ENCODE results near the gene AMN1.
A peak's percentile ranks its signal among the peaks of the same experiment; 100 is the strongest.
"Not testable (repeated sequence)": the region's sequence is repeated elsewhere in the genome, so short reads cannot be mapped to it uniquely, and the experiment has no call there.

The AMN1 gene

DNA sequence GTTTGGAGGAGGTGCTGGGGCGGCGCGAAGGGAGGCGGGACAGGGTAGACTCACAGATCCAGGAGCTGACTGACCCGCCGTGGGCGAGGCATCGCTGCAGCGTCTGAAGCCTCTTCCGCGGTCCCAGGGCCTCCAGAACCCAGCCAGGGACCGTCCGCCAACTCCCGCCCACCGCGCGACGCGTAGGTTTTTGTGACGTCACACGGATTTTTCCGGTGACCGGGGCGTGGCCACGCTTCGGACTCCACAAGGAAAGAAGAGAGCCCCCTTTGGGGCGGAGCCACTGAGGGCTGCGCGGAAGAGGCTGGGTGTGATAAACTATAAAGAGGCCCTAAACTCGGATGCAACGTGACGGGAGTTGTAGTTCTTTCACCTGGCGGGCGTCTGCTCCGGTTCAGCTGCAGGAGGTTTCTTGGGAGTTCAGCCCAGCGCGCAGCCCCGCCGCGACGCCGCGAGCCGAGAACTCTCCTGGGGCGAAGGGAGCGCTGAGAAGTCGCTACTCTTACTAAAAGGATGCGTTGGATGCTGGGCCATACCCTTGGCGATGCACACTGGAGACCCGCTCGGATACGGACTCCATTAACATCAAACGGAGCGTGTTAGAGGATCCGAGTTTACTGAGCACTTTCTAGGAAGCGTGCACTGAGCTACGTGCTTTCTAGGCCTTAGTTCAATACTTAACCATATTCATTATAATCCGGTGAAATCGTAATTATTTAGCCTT lies at the start of gene AMN1:
TSS of gene AMN1 (minus strand) at position 105 of the 724 bp plus-strand sequence. CDS start at position 92, 13 bp downstream.
- no peak for DNase-seq

DNA sequence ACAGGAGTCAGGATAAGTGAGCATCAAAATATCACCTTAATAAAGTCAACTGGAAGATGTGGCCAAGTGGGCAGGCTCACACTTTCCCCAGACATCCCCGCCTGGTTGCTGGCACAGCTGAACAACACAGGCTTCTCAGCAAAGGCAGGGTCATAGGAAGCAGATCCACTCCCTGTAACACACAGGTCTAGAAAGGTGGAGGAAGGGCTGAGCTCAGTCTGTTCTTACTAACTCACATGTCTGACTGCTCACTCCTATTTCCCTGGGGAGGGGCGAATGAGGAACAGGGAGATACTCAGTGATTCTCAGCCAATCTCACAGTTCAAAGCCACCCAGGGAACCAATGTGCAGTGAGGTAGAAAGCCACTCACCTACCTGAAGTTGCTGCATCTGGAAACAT lies 45.0 kb upstream of the AMN1 start:
- DNase-seq = no peak

DNA sequence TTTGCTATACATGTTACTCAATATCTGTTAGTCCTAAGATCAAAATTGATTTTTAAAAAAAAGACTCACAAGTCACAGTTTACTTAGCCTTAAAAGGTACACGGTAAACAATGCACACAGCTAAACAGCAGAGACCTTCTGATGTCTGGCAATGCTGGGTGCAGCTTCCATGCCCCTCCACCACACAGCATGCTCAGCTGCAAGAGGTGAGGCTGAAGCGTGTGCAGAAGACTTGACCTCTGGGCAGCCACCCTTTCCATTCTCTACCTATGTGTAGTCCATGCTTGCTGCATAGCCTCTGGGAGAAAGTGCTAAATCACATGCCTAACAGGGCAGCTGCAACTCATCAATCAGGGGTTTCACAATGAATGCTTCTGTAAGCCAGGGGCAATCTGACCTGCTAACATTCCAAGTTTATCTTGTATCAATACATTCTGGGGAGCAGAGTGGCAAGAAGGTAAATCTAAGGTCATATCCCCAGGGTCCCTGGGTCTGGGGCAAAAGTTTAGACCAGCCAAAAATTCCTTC lies 44.5 kb upstream of the AMN1 start:
- no peak for DNase-seq

DNA sequence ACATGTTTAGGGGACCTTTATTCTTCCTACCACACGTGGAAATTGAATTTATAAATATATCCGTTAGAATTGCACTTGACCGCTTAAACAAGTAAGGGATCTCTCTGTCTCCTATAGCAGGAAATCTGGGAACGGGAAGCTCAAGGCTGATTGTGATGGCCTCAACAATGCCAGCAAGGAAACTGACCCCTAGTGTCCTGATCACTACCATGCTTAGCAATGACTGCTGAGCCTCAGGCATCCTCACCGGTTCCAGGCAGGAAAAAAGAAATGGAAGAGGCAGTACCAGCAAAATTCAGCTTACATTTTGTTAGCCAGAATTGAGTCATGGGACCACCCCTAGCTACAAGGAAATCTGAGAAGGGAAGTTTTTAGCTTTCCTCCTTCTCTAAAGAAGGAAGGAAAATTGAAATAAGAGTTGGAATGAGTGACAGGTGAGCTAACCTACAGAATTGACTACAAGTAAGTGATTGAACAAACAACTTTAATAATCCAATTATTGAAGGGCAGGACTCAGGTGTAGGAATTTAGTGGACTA lies 43.9 kb upstream of the AMN1 start:
- DNase-seq = no peak

DNA sequence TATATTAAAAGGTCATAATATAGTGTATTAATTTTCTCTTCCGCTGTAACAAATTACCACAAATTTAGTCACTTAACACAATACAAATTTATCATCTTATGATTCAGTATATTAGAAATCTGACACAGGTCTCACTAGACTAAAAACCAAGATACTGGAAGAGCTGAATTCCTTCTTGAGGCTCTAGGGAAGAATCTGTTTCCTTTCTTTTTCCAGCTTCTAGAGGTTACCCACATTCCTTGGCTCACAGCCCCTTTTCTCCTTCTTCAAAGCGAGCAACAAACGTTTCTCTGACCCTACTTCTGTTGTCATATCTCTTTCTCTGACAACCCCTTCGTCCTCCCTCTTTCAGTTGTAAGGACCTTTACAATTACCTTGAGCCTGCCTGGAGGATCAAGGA lies 43.4 kb upstream of the AMN1 start:
- no peak for DNase-seq

DNA sequence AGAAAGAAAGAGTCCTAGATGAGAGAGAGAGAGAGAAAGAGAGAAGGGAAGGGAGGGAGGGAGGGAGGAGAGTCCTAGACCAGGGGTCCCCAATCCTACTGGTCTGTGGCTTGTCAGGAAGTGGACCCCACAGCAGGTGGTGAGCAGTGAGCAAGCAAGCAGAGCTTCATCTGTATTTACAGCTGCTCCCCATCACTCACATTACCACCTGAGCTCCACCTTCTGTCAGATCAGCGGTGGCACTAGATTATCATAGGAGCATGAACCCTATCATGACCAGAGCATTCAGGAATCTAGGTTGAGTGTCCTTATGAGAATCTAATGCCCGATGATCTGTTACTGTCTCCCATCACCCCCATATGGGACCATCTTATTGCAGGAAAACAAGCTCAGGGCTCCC lies 39.2 kb upstream of the AMN1 start:
- DNase-seq = no peak

DNA sequence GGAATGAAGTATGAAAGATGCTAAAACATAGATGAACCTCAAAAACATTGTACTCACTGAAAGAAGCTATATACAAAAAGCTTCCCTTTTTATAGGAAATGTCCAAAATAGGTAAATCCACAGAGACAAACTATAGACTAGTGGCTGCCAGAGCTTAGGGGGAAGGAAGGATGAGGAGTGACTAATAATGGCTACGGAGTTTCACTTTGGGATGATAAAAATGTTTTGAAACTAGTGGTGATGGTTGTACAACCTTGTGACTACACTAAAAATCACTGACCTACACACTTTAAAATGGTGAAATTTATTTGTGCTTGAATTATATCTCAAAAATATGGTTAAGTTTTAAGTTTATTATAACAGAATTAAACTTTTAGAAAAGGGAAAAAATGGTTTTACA lies 37.1 kb upstream of the AMN1 start:
- DNase-seq = no peak

DNA sequence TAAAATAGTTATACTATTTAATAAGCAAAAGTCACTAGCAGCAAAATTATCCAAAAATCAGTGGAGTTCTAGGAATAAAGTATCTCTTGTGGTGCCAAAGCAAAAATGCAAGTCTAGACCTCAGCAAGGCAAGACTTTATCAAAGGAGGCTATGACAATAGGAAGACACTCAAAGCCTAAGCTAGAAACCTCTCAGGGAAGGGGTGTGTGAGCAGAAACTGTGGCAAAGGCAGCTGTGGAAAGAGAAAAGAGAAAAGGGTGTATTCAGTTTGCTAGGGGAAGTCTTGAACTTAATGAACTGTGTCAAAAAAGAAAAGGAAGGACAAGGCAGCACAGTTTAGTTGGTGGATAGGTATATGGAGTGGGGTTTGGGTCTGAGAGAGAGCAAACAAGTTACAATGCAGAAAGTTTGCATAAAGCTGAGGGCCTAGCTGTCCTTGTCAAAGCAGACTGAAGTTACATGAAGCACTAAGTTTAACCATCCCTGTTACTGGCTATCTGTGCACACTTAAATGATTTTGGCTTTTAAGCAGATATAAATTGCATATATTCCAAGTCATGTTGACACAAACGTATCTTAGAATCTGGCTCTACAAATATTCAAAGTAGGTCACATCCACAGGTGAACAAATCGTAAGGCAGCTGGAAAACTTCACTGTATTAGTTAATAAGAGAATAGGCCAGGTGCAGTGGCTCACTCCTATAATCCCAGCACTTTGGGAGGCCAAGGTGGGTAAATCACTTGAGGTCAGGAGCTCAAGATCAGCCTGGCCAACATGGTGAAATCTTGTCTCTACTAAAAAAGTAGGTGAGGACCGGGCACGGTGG lies 31.0 kb upstream of the AMN1 start:
- no peak for DNase-seq

DNA sequence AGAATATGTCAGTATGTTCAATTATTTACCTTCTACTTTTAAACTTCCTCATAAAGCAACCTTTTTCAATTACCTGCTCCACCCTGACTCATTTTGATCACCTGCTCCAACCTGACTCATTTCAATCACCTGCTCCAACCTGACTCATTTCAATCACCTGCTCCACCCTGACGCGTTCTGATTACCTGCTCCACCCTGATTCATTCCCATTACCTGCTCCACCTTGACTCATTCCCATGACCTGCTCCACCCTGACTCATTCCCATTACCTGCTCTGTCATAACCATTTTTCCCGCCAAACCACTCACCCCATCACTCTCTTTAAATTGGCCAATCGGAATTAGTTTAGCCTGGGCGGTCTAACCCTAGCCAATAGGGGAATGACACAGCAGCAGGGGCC lies 29.5 kb upstream of the AMN1 start:
- not testable (repeated sequence) for DNase-seq

DNA sequence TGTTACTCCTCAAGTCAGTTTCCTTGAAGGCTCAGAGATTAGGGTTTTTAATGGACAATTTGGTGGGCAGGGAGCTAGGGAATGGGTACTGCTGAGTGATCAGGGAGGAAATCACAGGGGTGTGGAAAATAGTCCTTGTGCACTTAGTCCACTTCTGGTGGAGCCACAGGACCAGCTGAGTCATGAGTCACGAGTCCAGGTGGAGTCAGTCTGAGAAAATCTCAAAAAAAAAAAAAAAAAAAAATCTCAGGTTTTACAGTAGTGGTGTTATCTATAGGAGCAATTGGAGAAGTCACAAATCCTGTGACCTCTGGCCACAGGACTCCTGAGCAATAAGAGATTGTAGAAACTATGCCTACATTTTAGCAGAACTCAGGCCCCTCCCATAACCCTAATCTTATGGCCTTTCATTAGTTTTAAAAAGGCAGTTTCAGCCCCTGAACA lies 28.2 kb upstream of the AMN1 start:
- DNase-seq = no peak

DNA sequence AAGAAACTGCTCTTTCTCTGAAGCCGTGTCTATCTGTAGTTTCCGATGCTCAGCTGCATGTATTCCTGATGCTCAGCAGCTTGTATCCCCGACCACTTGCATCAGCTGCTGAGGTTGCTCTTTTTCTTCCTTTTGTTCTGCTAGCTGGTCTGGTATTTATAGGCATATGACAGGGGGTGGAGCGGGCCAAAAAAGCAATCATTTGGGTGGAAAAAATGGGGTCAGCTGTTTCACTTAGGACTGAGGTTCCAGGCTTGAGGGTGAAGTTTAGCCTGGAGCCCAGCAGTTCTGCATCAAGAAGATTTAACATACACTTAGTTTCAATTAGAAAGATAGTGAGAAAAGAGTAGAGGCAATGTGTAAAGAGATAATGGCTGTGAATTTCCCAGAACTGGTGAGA lies 23.6 kb upstream of the AMN1 start:
- DNase-seq = no peak

DNA sequence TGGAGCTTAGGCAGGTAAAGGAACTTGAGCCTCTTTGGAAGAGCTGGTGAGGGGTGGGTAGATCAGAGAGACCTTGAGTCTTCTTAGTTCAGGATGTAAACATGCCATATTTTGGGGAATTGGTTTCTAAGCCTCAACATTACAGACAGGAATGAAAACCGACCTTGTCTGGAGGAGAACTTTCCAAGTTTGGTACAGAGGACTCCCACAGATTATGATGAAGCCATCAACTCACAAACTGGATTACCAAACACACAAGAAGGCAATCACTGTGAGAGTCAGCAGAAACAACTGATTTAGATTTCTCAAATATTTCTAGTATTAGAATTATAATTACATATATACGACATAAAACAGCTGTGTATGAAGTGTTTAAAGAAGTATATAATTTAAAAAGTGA lies 22.3 kb upstream of the AMN1 start:
- no peak for DNase-seq

DNA sequence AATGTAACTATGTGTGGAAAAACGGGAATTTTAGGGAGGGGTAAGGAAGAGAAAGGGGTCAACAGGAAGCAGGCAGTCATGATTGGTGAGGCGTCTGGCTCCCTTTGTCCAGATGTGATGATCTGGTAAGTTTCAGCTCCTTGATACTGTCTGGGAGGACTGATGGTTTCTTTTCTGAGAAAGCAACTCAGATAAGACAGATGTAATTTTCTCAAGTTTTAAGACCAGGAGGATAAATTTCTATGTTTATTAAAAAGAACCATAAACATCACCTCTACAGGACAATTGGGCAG lies 21.9 kb upstream of the AMN1 start:
- DNase-seq = no peak

DNA sequence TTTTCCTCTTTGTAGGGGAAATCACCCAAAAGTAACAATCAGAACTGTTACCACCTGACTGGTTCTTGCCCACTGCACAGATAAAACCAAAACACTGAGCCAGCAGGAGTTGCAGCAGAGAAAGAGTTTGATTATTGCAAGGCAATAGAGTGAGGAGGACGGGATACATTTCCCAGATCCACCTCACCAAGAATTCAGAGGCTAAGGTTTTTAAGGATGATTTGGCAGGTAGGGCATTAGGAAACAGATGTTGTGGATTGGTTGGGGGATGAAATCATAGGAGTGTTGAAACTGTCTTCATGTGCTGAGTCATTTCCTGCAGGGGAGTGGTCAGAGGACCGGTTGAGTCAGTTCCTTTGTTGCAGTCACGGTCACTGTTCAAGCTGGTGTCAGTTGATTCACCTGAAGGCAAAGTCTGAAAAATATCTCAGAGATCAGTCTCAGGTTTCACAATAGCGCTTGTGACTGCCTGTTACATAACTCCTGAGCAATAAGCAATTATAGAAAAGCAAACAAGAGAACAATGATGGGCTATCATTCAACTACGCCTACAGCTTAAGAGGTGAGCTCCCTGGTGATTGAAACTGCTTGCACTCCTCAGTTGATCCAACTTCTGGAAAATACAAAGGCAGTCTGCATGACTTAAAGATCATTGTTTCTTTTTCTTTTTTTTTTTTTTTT lies 20.3 kb upstream of the AMN1 start:
- DNase-seq = no peak

DNA sequence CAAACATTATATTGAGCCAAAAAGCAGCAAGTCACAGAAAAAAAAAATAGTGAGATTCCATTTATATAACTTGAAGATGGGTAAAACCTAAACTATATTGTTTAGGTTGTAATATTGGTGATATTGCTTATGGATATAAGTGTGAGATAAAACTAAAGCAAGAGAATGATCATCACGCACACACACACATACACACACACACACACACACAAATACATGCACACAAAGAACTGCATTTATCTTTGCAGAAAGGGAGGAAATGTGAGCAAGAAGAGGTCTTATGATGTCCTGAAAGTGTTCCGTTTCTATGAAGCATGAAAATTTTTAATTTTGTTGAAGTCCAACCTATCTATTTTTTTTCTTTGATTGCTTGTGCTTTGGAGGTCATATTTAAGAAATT lies 16.4 kb upstream of the AMN1 start:
- no peak for DNase-seq

DNA sequence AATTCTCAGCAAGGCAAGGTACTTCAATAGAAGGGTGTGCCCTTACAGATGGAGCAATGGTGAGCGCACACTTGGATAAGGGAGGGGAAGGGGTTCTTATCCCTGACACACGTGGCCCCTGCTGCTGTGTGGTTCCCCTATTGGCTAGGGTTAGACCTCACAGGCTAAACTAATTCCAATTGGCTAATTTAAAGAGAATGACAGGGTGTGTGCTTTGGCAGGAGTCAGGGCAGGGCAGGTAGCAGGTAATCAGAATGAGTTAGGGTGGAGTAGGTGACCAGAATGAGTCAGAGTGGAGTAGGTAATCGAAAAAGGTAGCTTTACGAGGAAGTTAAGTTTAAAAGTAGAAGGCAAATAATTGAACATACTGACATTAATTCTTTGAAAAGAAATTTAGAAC lies 15.5 kb upstream of the AMN1 start:
- not testable (repeated sequence) for DNase-seq

DNA sequence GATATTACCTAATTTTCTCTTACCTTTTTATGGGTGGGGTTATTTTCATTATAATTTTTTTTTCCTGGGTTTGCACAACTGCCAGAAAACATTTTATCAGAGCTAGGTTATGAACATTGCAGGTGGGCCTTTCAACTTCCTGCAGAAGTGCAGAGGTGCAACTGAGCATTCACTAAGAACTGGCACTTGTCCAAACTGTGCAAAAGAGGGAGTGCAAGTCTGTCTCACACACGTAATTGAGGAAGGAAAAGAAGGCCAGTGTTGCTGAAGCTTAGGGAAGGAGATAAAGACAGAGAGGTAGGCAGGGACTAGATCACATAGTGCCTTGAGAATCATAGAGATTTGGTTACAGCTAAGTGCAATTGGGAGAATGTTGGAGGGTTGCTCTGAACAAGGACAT lies 14.1 kb upstream of the AMN1 start:
- peak; percentile 55 for DNase-seq

DNA sequence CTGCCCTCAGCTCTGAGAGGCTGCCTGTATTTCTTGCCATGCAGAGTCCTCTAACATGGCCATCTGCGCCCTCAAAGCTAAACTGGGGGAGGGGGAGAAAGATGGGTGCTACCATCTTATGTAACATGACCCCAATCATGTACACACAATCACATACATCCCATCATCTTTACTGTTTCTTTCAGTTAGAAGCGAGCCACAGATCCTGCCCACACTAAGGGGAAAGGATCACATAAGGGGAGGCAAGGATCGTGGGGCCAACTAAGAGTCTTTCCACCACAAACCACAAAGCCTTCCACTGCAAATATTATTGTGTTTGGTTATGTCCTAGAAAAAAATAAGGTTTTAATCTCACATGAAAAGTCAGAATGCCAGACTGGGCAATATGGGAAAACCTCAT lies 11.8 kb upstream of the AMN1 start:
- peak; percentile 34 for DNase-seq

DNA sequence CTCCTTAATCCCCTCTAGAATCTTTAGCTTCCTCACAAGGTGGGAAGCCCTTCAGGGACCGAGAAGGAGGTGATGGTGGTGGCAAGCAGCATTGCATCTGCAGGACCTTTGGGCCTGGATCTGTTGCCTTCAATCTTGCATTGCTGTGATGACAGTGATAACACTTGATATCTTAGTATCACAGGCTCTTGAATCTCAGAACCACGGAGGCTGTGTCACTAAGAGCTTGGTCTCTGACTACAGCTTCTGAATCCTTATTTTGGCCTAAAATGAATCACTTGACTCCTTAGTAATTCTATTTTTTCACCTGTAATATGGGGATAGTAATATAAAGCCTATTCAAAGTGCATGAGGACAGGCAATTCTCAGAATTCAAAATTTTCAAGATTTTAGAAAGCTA lies 8.9 kb upstream of the AMN1 start:
- DNase-seq = no peak

DNA sequence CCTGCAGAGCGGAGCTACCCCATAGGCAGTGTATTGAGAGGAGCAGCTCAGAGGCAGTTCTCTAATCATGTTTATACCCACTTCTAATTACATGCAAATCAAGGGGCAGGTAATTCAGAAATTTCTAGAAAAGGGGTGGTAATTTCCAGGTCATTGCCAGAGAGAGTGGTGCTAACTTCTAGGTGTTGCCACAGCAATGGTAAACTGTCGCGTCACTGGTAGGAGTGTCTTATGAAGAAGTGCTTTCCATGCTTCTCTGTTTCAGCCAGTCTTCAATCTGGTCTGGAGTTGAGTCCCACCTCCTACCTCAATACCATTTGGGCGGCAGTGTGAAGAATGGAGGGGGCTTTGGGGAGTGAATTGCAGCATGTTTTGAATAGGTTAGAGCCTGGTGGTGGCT lies 8.5 kb upstream of the AMN1 start:
- no peak for DNase-seq

DNA sequence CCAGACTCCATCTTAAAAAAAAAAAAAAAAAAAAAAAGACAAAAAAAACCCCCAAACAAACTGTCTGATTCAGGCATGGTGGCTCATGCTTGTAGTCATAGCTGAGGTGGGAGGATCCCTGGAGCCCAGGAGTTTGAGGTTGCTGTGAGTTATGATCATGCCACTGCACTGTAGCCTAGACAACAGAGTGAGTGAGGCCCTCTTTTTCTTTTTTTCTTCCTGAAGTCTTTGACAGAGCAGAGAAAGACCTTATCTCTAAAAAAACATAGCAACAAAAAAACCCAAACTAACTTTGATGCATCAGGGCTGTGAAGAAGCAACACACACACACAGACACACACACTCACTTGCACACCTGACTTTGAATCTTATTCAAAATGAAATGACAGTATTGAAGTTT lies 7.7 kb upstream of the AMN1 start:
- peak; percentile 24 for DNase-seq

DNA sequence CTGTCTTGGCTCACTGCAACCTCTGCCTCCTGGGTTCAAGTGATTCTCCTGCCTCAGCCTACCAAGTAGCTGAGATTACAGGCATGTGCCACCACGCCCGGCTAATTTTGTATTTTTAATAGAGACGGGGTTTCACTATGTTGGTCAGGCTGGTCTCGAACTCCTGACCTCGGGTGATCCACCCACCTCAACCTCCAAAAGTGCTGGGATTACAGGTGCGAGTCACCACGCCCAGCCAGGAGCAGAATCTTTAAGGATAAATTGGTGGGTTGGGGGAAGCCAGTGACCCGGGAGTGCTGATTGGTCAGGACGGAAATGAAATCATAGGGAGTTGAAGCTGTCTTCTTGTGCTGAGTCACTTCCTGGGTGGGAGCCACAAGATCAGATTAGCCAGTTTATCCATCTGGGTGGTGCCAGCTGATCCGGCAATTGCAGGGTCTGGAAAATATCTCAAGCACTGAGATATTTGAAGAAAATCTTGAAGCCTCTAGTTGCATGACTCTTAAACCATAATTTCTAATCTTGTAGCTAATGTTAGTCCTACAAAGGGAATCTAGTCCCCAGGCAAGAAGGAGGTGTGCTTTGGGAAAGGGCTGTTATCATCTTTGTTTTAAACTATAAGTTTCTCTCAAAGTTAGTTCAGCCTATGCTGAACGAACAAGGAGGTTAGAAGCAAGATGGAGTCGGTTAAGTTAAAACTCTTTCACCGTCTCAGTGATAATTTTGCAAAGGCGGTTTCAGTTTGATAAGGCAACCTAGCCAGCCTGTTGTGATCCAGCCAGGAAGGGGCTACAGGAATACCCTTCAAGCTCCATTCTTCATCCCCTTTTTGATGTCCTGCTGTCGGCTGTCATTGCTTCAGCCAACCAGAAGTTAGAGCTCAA lies 5.0 kb upstream of the AMN1 start:
- not testable (repeated sequence) for DNase-seq
